ENCODE measurements around the gene EIF2A.

The EIF2A gene

DNA sequence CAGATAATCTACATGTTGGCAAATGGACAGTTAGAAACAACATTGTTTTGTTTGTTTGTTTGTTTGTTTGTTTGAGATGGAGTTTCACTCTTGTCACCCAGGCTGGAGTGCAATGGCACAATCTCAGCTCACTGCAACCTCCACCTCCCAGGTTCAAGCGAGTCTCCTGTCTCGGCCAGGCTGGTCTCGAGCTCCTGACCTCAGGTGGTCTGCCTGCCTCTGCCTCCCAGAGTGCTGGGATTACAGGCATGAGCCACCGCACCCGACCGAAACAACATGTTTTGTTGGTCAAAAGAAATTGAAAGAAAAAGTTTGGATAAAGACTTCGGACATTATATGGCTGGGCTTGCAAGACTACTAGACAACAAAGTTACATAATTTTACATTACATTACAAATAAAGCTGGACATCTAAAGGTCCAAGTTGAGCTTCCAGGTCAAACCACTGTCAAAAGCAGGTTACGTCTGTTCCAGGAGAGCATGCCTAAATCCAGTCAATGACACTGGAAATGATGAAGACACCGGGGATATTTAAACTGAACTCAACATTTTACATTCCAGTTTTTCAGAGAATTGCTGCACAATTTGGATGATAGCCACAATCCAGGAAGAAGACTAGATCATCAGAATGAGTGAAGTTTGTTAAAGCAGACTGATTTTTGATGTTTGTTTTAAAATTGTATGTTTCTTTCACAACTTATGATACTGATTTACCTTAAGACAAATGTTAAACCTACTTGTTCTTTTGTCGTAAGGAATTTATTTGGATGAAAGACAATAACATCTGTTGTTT is 18.9 kb upstream of the EIF2A start:
- H3K79me2 ChIP-seq (ENCODE audit: control insufficient read depth, low read length), result no peaks in the 10 kb centered on the region
- H3K36me3 ChIP-seq (ENCODE audit: control insufficient read depth, low read length), result no peaks in the 10 kb centered on the region
- H3F3A ChIP-seq (ENCODE audit: control insufficient read depth, insufficient read depth), result no peaks in the 10 kb centered on the region
- H3K27ac ChIP-seq (ENCODE audit: low read depth, low read length), result no peak overlapping the region
- H3K9me2 ChIP-seq (replicated peaks; ENCODE audit: control insufficient read depth, low read length), result no peaks in the 10 kb centered on the region
- peaks cover 4% of the 10 kb centered on the region for H3K4me1 ChIP-seq (ENCODE audit: control insufficient read depth, low read length)
- H4K20me1 ChIP-seq (ENCODE audit: control insufficient read depth, insufficient read depth, low read depth, low read length), result no peaks in the 10 kb centered on the region
- peaks cover 3% of the 10 kb centered on the region; the same call in 1 of the 2 replicates for H3K27me3 ChIP-seq (ENCODE audit: control insufficient read depth, low read length)
- H3K4me3 ChIP-seq (ENCODE audit: low read length), result no peak overlapping the region
- no peak for TF ChIP-seq EZH2phosphoT487 (IDR thresholded peaks at IDR 0.05; ENCODE audit: borderline replicate concordance, low read length)
- TF ChIP-seq, protein P1, sequence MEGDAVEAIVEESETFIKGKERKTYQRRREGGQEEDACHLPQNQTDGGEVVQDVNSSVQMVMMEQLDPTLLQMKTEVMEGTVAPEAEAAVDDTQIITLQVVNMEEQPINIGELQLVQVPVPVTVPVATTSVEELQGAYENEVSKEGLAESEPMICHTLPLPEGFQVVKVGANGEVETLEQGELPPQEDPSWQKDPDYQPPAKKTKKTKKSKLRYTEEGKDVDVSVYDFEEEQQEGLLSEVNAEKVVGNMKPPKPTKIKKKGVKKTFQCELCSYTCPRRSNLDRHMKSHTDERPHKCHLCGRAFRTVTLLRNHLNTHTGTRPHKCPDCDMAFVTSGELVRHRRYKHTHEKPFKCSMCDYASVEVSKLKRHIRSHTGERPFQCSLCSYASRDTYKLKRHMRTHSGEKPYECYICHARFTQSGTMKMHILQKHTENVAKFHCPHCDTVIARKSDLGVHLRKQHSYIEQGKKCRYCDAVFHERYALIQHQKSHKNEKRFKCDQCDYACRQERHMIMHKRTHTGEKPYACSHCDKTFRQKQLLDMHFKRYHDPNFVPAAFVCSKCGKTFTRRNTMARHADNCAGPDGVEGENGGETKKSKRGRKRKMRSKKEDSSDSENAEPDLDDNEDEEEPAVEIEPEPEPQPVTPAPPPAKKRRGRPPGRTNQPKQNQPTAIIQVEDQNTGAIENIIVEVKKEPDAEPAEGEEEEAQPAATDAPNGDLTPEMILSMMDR (IDR thresholded peaks at IDR 0.05; ENCODE audit: low read depth, low read length, poor library complexity, severe bottlenecking), result no peak
- H3K4me2 ChIP-seq (ENCODE audit: low read length), result no peak overlapping the region
- no peaks in the 10 kb centered on the region for H3K9me3 ChIP-seq (ENCODE audit: control insufficient read depth, insufficient read depth, low read length)

DNA sequence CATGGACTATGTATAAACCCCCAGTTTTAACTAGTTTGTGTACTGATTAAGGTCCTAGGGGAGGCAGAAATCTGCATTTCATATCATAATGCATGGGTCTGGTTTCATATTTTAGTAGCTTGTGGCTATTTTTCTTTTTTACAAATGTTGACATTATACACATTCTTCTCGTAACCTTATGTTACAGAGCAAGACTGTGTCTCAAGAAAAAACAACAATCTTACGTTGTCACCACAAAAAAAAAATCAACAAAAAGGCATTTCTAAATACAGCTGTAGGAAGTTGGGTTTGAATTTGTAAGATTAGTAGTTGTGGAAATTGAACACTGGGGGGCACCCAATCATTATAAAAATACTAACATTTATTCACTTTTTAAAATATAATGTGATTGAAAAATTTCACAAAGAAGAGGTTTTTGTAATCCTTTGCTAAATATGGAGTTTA is 18.2 kb upstream of the EIF2A start:
- Histone ChIP-seq H3K36me3 (ENCODE audit: control insufficient read depth, low read length) (no peaks in the 10 kb centered on the region), H3K4me2 (ENCODE audit: low read length) (no peak overlapping the region), H3K9me2 (replicated peaks; ENCODE audit: control insufficient read depth, low read length) (no peaks in the 10 kb centered on the region), H3K4me3 (ENCODE audit: low read length) (no peak overlapping the region), H3K79me2 (ENCODE audit: control insufficient read depth, low read length) (no peaks in the 10 kb centered on the region), H3K4me1 (ENCODE audit: control insufficient read depth, low read length) (peaks cover 4% of the 10 kb centered on the region), H3K27ac (ENCODE audit: low read depth, low read length) (no peak overlapping the region), H4K20me1 (ENCODE audit: control insufficient read depth, insufficient read depth, low read depth, low read length) (no peaks in the 10 kb centered on the region), H3K9me3 (ENCODE audit: control insufficient read depth, insufficient read depth, low read length) (no peaks in the 10 kb centered on the region), H3K27me3 (ENCODE audit: control insufficient read depth, low read length) (peaks cover 3% of the 10 kb centered on the region; the same call in 1 of the 2 replicates), H3F3A (ENCODE audit: control insufficient read depth, insufficient read depth) (no peaks in the 10 kb centered on the region)
- TF ChIP-seq, protein P1 (IDR thresholded peaks at IDR 0.05; ENCODE audit: low read depth, low read length, poor library complexity, severe bottlenecking), result peak; percentile 40
- no peak for TF ChIP-seq EZH2phosphoT487 (IDR thresholded peaks at IDR 0.05; ENCODE audit: borderline replicate concordance, low read length)

DNA sequence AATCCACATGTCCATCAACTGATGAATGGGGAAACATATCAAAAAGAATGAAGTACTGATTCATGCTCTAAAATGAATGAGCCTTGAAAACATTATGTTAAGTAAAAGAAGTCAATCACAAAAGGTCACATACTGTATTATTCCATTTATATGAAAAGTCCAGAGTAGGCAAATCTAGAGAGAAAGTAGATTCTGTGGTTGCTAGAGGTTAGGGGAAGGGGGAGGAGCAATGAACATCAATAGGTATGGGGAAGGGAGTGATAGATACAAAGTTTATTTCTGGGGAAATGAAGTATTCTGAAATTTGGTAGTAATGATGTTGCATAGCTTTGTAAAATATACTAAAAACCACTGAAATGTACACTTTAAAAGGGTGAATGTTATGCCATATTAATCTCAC is 14.8 kb upstream of the EIF2A start:
- Histone ChIP-seq H4K20me1 (ENCODE audit: control insufficient read depth, insufficient read depth, low read depth, low read length) (no peaks in the 10 kb centered on the region), H3K36me3 (ENCODE audit: control insufficient read depth, low read length) (no peaks in the 10 kb centered on the region), H3F3A (ENCODE audit: control insufficient read depth, insufficient read depth) (no peaks in the 10 kb centered on the region), H3K79me2 (ENCODE audit: control insufficient read depth, low read length) (no peaks in the 10 kb centered on the region), H3K4me2 (ENCODE audit: low read length) (no peak overlapping the region), H3K27ac (ENCODE audit: low read depth, low read length) (no peak overlapping the region), H3K4me3 (ENCODE audit: low read length) (no peak overlapping the region), H3K9me2 (replicated peaks; ENCODE audit: control insufficient read depth, low read length) (no peaks in the 10 kb centered on the region), H3K9me3 (ENCODE audit: control insufficient read depth, insufficient read depth, low read length) (no peaks in the 10 kb centered on the region), H3K27me3 (ENCODE audit: control insufficient read depth, low read length) (peaks cover 3% of the 10 kb centered on the region; the same call in 1 of the 2 replicates), H3K4me1 (ENCODE audit: control insufficient read depth, low read length) (peaks cover 4% of the 10 kb centered on the region)
- TF ChIP-seq, protein P1 (IDR thresholded peaks at IDR 0.05; ENCODE audit: low read depth, low read length, poor library complexity, severe bottlenecking), result no peak
- TF ChIP-seq EZH2phosphoT487 (IDR thresholded peaks at IDR 0.05; ENCODE audit: borderline replicate concordance, low read length), result no peak
